GM19372 (cell line): Measurements from ENCODE around the gene ANKRD30B.
"Not testable (repeated sequence)": the region's sequence is repeated elsewhere in the genome, so short reads cannot be mapped to it uniquely, and the experiment has no call there.

Source experiments
- ATAC-seq: cut with Tn5 transposase; IDR thresholded peaks from one replicate; pipeline ENCODE4 v1.9.1; 2021; ENCODE audit warnings: mild to moderate bottlenecking, low read depth, moderate library complexity; ENCODE audit not compliant: unreplicated experiment

ANKRD30B gene

GRCh38 chr18:14841607-14842006 is 93.6 kb downstream of the ANKRD30B start:
- ATAC-seq: not testable (repeated sequence)

GRCh38 chr18:14851533-14851932 is 103.6 kb downstream of the ANKRD30B start:
- ATAC-seq: not testable (repeated sequence)

GRCh38 chr18:14855634-14856033 is 107.7 kb downstream of the ANKRD30B start:
- ATAC-seq: not testable (repeated sequence)

- not testable (repeated sequence) for ATAC-seq
Measured at GRCh38 chr18:14856256-14856655, 108.3 kb downstream of the ANKRD30B start.

GRCh38 chr18:14858514-14858913 is 110.5 kb downstream of the ANKRD30B start:
- ATAC-seq: not testable (repeated sequence)

GRCh38 chr18:14859995-14860394 is 112.0 kb downstream of the ANKRD30B start:
- ATAC-seq: not testable (repeated sequence)

GRCh38 chr18:14866426-14866825 is 118.5 kb downstream of the ANKRD30B start:
- ATAC-seq: not testable (repeated sequence)

- ATAC-seq: not testable (repeated sequence)
Measured at GRCh38 chr18:14867988-14868387, 120.0 kb downstream of the ANKRD30B start.

GRCh38 chr18:14868825-14869224 is 120.9 kb downstream of the ANKRD30B start:
- ATAC-seq: not testable (repeated sequence)

GRCh38 chr18:14878826-14879225 is 130.9 kb downstream of the ANKRD30B start:
- ATAC-seq: not testable (repeated sequence)

GRCh38 chr18:14900435-14900834 is 152.5 kb downstream of the ANKRD30B start:
- ATAC-seq: no peak
